GM20431 (cell line): Measurements from ENCODE around the gene MYOC.
"Not testable (repeated sequence)": the region's sequence is repeated elsewhere in the genome, so short reads cannot be mapped to it uniquely, and the experiment has no call there.

Source experiments
- in situ Hi-C: fragments of 300-500 bp; cut with MseI, MboI; formaldehyde crosslinking; loops from one replicate; pipeline ENCODE4 v1.15.0; 2020; ENCODE audit warnings: low sequenced_read_pairs; ENCODE audit not compliant: unreplicated experiment

MYOC gene

GRCh38 chr1:171652234-171652822 lies at the start of gene MYOC:
MYOC (minus strand) TSS chr1:171652688; CDS start chr1:171652611, 77 bp downstream.
- in situ Hi-C loops: no loop called here

- in situ Hi-C loops: no loop called here
Measured at GRCh38 chr1:171699531-171699930, 47.0 kb upstream of the MYOC start.

- in situ Hi-C loops: not testable (repeated sequence)
Measured at GRCh38 chr1:171695772-171696171, 43.3 kb upstream of the MYOC start.

- in situ Hi-C loops: not testable (repeated sequence)
Measured at GRCh38 chr1:171693541-171693940, 41.1 kb upstream of the MYOC start.

GRCh38 chr1:171683870-171684269 lies 31.4 kb upstream of the MYOC start:
- in situ Hi-C loops: no loop called here

GRCh38 chr1:171680339-171680738 lies 27.9 kb upstream of the MYOC start:
- in situ Hi-C loops: no loop called here

GRCh38 chr1:171676823-171677222 lies 24.3 kb upstream of the MYOC start:
- in situ Hi-C loops: no loop called here

- in situ Hi-C loops: no loop called here
Measured at GRCh38 chr1:171674431-171675405, 22.2 kb upstream of the MYOC start.

- in situ Hi-C loops: no loop called here
Measured at GRCh38 chr1:171670739-171671138, 18.3 kb upstream of the MYOC start.

GRCh38 chr1:171668372-171668771 lies 15.9 kb upstream of the MYOC start:
- in situ Hi-C loops: no loop called here

- in situ Hi-C loops: no loop called here
Measured at GRCh38 chr1:171666114-171666769, 13.8 kb upstream of the MYOC start.

GRCh38 chr1:171664976-171665375 lies 12.5 kb upstream of the MYOC start:
- in situ Hi-C loops: no loop called here

- in situ Hi-C loops: no loop called here
Measured at GRCh38 chr1:171663854-171664575, 11.5 kb upstream of the MYOC start.

GRCh38 chr1:171663036-171663853 lies 10.8 kb upstream of the MYOC start:
- in situ Hi-C loops: no loop called here

- in situ Hi-C loops: no loop called here
Measured at GRCh38 chr1:171661076-171661650, 8.7 kb upstream of the MYOC start.

GRCh38 chr1:171656206-171656605 lies 3.7 kb upstream of the MYOC start:
- in situ Hi-C loops: not testable (repeated sequence)

GRCh38 chr1:171655746-171656116 lies 3.2 kb upstream of the MYOC start:
- in situ Hi-C loops: no loop called here

- in situ Hi-C loops: no loop called here
Measured at GRCh38 chr1:171654942-171655745, 2.7 kb upstream of the MYOC start.
